ENCODE data around the gene NLRC4.
"Not testable (repeated sequence)": the region's sequence is repeated elsewhere in the genome, so short reads cannot be mapped to it uniquely, and the experiment has no call there.

Gene NLRC4

DNA sequence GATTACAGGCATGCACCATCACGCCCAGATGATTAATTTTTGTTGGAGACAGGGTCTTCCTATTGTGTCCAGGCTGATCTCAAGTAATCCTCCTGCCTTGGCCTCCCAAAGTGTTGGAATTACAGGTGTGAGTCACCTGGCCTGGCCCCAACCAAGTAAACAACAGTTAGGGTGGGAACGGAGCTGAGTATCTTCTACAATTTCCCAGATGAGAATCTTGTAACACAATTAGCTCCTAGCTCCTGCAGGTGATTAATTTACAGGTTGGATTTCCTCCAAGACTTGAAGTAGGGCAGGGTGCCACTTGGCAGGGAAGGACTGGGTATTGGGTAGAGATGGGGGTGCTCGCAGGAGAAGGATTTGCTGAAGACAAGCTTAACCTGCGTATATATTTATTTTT lies 17.8 kb downstream of the NLRC4 start:
- DNase-seq, result no peak

DNA sequence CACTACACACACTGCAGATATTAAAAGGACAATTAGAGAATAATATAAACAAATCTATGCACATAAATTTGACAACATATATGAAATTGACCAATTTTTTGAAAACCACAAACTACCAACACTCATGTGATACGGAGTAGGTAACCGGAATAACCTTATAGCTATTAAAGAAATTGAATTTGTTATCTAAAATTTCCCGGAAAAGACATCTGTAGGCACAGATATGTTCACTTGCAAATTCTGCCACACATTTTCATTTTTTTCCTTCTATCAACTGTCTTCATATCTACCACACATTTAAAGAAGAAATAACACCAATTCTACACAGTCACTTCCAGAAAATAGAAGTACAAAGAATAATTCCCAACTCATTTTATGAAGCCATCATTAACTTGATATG lies 22.4 kb downstream of the NLRC4 start:
- no peak for DNase-seq

DNA sequence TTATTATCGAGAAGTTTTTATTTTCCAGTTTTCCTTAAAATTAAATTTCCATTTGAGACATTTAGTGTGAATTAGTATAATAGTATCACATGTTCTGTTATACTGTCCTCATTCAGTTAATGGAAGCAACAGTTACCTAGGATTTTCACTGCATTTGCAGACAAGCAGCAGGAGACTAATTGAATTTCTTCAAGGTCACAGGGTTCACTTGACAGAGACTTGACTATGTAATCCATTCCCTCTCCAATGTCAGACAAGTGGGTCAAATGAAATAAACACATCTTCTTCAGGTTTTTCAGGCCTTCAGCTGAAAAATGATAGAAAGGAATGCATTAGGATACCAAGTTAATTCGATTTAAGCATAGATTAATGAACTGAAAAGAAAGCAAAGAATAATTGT lies 26.7 kb downstream of the NLRC4 start:
- no peak for DNase-seq

DNA sequence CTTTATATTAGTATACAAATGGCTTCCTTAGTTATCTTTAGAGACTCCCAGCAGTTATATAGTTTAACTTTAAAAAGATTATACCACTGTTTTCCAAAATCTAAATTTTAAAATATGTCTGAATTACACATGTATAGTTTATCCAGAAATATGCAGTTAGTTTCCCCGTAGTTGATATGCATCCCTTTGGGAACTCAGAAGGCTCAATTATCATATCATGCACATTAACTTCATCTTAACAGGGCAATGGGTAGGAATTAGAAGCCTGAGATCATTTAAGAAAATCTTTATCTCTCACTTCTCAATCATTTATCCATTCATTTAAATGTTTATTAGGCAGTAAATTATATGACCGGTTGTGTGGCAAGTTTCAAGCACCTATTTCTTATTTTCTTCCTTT lies 27.2 kb downstream of the NLRC4 start:
- no peak for DNase-seq

DNA sequence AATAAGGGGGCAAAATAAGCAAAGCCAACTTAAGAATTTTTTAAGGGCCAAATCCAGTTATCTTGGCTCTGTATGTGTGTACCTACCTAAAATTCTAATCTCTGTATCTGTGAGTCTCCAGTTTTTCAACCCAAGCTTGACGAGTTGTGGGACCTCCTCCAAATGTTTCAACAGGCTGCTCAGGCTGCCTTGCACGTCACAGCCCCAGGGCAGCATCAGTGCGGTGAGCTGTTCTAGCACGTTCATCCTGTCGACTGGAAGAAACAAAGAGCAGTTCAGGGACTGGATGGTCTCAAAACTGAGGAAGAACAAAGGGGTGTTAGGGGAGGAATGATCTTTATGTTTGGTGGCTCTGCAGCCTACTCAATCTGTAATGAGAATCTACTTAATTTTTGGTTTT lies 29.4 kb downstream of the NLRC4 start:
- DNase-seq, result no peak

DNA sequence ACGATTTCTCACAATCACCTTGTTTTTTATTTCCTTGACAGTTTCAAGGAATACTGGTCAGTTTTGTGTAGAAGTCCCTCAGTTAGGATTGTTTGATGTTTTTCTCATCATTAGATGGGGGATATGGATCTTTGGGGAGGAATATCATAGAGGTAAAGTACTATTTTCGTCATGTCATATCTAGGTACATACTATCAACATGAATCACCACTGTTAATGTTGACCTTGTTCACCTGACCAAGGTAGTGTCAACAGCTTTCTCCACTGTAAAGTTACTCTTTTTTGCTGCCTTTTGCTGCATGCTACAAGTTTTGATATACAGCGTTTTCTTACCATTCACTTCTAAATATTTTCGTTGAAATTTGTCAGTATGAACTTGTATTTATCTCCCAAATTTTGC lies 32.7 kb downstream of the NLRC4 start:
- no peak for DNase-seq

DNA sequence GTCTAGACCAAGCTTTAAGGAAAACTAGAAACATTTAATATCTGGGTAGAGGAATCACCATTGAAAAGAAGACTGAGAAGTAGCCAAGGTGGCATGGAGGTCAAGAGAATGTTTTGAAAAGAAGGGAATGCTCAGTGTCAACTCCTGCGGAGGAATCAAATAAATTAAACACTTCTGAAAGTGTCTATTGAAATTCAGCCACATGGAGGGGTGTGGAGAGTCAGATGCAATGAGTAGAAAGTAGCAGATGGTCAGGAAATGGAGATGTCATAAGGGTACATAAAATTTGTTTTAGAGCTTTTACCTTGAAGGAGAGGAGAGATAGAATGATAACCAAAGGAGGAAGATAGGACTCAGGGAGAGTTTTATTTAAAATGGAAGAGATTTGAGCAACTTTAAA lies 35.1 kb downstream of the NLRC4 start:
- DNase-seq, result no peak

DNA sequence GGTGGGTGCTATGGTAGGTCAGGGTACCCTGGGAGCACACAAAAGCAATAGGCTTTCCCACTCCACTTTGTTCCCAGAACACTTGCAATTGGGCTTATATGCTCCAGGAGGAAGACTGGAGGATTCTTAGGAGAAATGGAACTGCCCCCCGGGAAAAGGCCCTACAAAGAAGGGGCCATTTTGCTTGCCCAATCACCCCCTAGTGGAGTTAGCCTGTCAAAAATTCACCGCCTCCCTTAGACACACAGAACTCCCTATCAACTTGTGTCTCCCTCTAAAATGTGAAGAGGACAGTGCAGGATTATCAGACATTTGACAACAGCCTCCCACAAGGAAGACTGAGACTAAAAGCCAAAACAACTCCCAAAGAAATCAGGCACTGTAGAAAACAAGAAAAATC lies 36.5 kb downstream of the NLRC4 start:
- no peak for DNase-seq

DNA sequence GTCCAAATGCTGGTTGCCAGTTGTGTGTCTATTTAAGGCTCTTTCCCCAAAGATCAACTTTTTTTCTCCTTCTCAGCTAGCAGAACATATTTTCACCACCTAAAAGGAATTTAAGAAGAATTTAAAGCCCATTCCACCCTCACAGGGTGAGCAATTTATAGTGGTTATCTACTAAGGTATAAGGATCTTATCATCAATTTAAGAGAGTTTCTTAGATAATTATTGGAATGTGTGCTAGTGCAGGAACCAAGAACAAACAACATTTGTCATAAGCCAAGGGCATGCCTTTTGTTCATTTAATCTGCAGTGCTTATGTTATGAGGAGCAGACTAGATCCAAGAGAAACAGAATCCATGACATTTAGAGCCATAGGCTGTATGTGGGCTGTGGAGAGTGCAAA lies 37.2 kb downstream of the NLRC4 start:
- DNase-seq, result no peak

DNA sequence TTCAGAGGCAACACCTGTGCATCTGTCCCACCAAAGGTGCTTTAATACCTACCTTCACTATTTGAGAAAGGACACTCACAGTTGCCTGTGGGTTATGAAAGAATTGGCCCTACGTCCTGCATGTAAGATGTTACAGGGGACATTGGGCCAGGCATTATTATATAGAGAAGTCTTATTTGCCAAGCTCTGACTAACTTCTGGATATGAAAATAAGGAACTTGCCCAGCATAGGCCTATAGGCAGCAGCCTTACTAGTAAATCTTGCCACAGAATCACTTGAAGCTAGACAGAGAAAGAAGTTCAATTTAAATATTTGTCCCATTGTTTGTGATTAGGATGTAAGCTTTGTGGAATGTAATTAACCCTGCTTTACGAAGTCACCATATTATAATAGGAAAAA lies 41.7 kb downstream of the NLRC4 start:
- DNase-seq, result no peak

DNA sequence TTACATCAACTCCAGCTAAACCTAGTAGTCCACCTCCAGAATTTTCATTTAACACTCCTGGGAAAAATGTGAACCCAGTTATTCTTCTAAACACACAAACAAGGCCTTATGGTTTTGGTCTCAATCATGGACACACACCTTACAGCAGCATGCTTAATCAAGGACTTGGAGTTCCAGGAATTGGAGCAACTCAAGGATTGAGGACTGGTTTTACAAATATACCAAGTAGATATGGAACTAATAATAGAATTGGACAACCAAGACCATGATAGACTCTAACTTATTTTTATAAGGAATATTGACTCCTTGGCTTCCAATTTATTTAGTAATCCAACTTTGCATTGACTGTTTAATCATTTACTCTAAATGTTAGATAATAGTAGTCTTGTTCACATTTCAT lies 44.2 kb downstream of the NLRC4 start:
- DNase-seq, result no peak

DNA sequence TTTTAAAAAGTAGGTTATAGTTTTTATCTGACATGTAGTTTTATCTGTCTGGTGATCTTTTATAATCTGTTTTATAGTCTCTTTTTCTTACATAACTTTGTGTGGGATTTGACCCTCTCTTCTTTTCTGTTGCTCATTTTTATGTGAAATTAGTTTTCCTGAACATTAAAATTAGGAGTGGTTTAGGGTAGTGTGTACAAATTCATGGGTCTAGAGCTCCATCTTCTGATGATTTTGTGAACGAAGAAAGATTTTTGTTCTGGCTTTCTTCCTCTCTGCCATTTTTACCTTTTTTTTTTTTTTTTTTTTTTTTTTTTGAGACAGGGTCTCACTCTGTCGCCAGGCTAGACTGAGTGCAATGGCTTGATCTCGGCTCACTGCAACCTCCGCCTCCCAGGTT lies 52.4 kb downstream of the NLRC4 start:
- no peak for DNase-seq

DNA sequence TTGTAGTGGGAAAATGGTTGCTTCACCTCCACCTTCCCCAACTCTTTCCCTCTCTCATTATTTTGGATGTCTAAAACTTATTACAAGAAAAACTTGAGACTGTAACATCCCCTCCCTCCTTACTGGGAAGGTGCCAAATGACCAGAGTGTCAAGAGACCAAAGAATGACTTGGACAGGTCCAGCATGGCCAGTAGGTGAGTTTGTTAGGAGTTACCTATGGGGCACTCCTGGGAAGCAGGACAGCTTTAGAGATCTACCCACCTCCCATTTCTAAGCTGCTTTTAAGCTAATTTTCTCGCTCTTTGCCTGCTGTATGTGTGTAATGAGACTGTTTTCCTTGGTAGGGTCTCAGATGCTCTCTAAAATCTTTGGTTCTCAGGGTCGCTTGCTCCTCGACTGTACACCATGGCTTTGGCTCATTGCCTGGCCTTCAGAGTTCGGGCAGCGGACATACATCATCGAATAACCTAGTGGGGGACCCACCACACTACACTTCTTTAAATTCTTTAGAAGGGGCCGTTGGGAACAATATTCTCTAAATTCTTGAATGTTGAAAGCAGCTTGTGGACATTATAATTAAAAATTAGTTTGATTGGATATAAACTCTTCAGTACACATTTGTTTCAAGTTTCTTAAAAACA lies 53.8 kb downstream of the NLRC4 start:
- DNase-seq, result no peak

DNA sequence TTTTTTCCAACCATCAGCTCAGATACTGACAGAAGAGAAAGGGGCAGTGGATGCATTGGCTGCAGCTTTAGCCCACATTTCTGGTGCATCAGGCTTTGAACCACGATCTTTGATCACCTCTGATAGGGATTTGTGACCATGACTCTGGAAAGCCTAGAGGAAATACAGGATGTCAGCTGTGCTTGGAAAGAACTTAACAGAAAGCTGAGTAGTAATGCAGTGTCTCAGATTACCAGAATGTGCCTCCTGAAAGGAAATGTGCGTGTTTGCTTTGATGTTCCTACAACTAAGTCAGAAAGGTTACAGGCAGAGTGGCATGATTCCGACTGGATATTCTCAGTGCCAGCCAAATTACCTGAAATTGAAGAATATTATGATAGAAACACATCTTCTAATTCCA lies 61.3 kb downstream of the NLRC4 start:
- DNase-seq, result not testable (repeated sequence)

DNA sequence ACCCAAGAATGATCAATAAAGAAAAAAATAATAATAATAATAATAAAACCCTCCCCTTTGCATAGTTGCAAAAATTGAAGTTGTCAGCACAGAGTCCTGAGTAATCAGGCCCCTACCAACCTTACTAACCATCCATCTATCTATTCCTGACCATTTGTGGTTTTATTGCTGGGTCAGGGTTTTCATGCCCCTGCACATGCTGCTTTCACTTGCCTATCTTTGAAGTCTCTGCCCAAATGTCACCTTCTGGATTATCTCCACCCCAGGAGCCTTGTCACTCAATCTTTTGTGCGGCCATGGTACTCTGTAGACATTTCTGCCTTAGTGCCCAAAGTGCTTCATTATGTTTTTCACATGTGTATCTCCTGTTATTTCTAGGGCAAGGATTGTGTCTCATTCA lies 63.9 kb downstream of the NLRC4 start:
- no peak for DNase-seq

DNA sequence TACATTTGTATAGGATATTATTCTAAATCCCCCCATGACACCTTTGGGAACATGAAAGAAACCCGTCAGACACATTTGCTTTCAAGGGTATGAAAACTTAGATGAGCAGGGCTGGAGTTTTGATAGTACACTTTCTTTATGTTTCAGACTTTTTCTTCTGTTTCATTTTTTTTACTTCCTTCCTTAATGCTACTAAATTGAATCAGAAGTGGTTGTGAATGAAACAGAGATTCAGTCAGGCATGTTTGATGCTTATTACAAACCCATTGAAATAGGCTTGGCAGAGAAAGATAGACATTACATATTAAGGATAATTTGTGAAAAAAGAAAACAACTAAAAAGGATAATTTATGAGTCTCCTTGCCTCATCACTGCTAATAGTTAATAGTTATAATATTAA lies 72.3 kb downstream of the NLRC4 start:
- peak in 1 of 5 donors; percentile 8 for DNase-seq

DNA sequence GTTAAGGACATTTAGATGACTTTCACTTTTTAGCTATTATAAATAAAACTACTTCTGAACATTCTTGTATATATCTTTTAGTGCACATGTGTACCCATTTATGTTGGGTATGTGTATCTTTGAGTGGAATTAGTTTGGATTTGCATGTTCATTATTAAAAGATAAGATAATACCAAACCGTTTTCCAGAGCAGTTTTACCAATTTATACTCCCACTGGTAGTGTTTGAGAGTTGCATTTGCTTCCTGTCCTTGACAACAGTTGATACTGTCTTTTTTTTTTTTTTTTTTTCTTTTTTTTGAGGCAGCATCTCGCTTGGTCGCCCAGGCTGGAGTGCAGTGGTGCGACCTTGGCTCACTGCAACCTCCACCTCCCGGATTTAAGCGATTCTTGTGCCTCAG lies 75.7 kb downstream of the NLRC4 start:
- no peak for DNase-seq

DNA sequence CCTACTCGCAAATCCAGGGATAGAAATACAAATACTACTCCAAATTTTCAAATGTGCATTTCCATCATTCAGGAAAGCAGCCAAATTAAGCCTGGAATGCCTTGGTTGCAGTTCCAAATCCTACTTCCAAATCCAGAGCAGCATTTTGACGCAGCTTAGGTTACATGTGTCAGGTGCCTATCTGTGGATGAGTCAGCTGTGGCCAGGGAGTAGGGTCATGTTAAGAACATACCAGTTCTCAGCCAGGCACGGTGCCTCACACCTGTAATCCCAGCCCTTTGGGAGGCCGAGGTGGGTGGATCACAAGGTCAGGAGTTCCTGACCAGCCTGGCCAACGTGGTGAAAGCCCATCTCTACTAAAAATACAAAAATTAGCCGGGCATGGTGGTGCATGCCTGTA lies 82.0 kb downstream of the NLRC4 start:
- DNase-seq, result no peak

All from T-helper 1 cell (primary cell).